ENCODE data around the gene C20orf144. TPM values are rescaled to one million over a fixed set of nuclear protein-coding genes. Genes with fewer than 3 reads are reported as not detected.

Gene C20orf144
- total RNA-seq = under 0.01 and 0.10 TPM in 2 replicates

DNA sequence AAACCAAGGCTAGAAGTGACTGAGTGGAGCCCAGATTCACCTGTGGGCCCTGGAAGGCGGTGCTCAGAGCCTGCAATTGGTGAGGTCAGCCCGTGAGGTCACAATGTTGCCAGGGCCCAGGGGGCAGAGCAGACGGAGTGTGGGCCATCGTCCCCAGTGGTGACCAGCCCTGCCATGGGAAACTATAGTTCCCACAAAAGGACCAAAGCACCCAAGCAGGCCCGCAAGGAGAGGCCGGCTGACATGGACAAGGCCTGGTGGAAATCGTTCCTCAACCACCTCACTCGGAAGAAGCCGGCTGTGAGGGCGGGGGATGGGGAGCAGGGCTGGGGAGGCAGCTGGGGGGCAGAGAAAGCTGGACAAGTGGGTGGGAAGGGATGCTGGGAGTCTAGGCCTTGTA, at the start of gene C20orf144:
C20orf144 (plus strand) TSS at position 156 of the 400 bp plus-strand sequence; CDS start at position 175, 19 bp downstream.

DNA sequence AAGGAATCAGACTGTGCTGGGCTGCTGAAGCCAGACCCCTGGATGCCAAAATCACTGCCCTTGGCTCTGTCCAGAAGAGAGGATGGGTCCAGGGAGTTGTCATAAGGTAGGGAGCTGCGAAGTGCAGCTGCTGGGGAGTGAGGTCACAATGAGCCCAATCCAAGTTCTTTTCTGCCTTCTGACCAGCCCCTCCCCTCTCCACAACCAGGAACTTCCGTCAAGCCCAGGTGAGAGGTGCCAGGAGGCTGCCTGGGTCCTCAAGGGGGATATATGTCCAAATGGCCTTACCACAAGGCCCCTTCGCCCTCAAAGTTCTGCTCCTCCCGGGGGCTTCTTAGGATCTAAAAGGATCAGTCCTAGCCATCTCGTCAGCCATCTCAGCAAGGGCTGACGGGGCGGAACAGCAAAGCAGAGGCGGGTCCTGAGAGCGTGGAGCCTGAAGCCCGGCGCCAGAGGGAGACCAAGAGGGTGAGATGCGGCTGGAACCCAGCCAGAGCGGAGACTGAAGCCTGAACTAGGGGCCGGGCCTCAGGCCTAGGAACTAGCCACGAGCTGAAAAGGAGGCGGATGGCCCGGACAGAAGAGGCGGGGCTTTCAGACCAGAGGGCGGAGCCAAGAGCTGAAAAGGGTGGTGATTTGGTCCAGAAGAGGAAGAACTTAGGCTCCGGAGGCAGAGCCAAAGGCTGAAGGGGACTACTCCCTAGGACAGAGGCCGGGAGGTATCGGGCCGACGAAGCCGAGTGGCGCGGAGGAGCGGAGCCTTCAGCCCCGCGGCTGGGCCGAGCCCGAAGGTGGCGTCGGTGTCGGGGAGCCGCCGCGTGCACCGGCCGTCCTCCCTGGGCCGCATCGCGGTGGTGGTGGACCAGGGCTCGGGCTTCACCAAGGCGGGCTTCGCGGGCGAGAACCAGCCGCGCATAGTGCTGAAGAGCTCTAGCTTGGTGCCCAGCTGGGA, 4.4 kb downstream of the C20orf144 start, which contains the start of gene ACTL10:
ACTL10 (plus strand) TSS at position 651 of the 952 bp plus-strand sequence. CDS start 555 bp downstream, outside the sequence.

DNA sequence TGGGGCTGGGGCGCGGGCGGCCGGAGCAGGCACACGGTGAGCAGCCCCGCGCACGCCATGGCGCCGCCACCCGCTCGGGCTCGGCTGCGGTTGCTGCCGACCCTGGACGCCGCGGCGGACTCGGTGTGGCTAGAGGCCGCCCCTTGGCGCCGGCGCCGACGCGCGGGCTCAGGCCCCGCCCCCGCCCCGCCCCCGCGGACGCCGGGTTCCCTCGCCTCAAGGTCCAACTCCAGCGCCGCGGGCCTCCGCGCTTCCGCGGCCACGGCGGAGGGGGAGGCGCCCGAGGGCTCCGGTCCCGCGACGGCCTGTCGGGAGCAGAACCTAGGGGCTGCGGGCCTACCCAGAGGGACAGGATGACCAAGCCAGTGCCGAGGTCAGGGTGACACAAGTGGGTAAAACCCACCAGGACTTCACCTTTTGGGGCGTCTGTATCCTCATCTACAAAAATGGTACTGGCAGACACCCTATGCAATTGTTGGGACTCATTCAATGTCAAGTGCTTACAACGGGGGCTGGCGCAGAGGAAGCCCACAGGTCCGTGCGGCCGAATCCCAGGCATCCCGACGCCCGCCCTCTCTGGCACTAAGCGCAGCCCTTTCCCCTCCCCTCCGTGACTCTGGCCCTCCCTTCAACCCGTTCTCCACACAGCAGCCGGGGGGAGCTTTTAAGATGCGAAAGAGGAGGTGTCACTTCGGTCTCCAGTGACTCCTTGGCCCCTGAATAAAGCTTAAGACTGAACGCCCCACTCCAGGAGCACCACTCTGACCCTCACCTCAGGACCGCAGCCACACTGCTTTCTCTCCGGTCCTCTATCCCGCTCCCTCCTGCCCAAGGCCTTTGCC, 12.4 kb downstream of the C20orf144 start, which contains the start of gene NECAB3:
NECAB3 (minus strand) TSS at position 135 of the 842 bp plus-strand sequence; CDS start at position 59, 76 bp downstream.

DNA sequence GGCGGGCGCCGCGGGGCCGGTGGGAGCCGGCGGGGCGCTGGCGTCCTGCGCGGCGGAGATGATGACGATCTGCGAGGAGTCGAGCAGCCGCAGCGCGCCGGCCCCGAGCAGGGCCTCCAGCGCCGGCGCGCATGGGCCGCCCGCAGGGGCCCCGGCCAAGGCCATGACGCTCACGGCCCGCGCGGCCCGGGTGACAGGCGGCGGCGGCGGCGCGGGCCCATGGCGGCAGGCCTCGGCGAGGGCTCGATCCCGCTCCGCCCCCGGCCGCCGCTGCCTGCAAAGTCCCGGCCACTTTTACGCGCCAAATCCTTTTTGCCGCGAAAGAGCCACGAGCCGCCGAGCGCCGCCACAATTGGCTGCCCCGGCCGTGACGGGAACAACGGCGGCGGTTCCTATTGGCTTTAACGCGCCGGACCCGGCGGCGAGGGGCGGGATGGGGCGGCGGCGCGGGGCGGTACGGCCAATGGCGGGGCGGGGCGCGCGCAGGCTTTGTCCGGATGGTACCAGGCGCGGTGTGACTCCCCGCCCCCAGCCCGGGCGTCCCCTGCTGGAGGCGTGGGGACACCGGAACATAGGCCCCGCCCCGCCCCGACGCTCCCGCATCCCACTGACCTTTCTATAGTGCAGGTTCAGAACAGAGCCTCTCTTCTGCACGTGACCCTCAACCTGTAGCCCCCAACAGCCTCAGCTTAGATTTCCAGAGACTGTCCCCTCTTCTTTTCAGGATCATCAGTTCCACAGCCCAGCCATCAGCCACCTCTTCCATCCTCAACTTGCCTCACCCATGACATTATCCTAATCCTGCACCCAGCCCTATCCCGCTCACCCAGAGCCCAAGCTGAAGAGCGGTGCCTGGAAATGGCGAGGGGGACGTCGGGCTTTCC, 24.2 kb downstream of the C20orf144 start, which contains the start of gene E2F1:
E2F1 (minus strand) TSS at position 286 of the 884 bp plus-strand sequence; CDS start at position 165, 121 bp downstream.

Other genes with a start within 250 kb of the C20orf144 start
- gene SNTA1, start 218.6 kb upstream of the C20orf144 start, total RNA-seq = 7.1 and 8.5 TPM in 2 replicates
- gene CBFA2T2, start 172.2 kb upstream of the C20orf144 start, total RNA-seq = 6.8 and 9.1 TPM in 2 replicates
- 2.8 and 3.3 TPM in 2 replicates for gene ACTL10, start 4.6 kb downstream of the C20orf144 start, total RNA-seq
- gene NECAB3, start 12.1 kb downstream of the C20orf144 start, total RNA-seq = 9.9 and 28.7 TPM in 2 replicates
- 8.2 and 10.5 TPM in 2 replicates for gene E2F1, start 24.1 kb downstream of the C20orf144 start, total RNA-seq
- 3.2 and 3.9 TPM in 2 replicates for gene PXMP4, start 58.0 kb downstream of the C20orf144 start, total RNA-seq
- 1.6 and 2.9 TPM in 2 replicates for gene ZNF341, start 69.7 kb downstream of the C20orf144 start, total RNA-seq
- gene CHMP4B, start 149.0 kb downstream of the C20orf144 start, total RNA-seq = 51.3 and 51.7 TPM in 2 replicates

All from vein endothelial cell (primary cell).